Endothelial cell of umbilical vein (primary cell): ENCODE results near the gene FAM168A. TPM values are rescaled to one million over a fixed set of nuclear protein-coding genes. Genes with fewer than 3 reads are reported as not detected.

Experiments used
- BruUV-seq: library from RNA; stranded (reverse); fragments of 400-500 nt; replicated peaks from 2 replicates; lab custom pipeline; 2021; lab: Mats Ljungman, UMichigan
- CTCF ChIA-PET: fragments of 300-600, 350-600 bp; sonication (Branson Sonifier 250); formaldehyde crosslinking; loops from one replicate; lab custom pipeline; 2021; ENCODE audit warnings: antibody characterized with exemption, inconsistent platforms; lab: Charles Lee
- POLR2A ChIA-PET: fragments of 300-600, 350-600 bp; sonication (Branson Sonifier 250); formaldehyde crosslinking; loops from one replicate; lab custom pipeline; 2021; ENCODE audit warnings: antibody characterized with exemption, inconsistent platforms; lab: Charles Lee
- DNase-seq: peaks from one replicate; pipeline ENCODE4 v3.0.0-alpha.2; 2011; ENCODE audit warnings: low read depth, low spot score
- FAIRE-seq: peaks from 2 replicates; lab custom pipeline; 2011; peaks lifted over from hg19 to GRCh38; lab: Jason Lieb, UNC
- H2AFZ ChIP-seq: 2 replicates; pipeline ENCODE4 v1.6.0; 2012; ENCODE audit warnings: low read depth, low read length, control low read depth, inconsistent platforms
- H3K27ac ChIP-seq: 2 replicates; pipeline ENCODE4 v1.5.1; 2011; ENCODE audit warnings: low read depth, mild to moderate bottlenecking, control low read depth, low read length, moderate library complexity; ENCODE audit not compliant: insufficient read depth
- H3K27me3 ChIP-seq, 2 experiments: 2 replicates each; pipeline versions ENCODE4 v1.6.0 to v1.6.1; 2011; ENCODE audit warnings: low read length in 2 of 2, mixed read lengths in 1 of 2; ENCODE audit not compliant: control insufficient read depth in 2 of 2, insufficient read depth in 2 of 2
- H3K36me3 ChIP-seq, 2 experiments: 2 replicates in 1 of 2; 3 replicates in 1 of 2; pipeline ENCODE4 v1.5.1; 2011; ENCODE audit warnings: low read length in 2 of 2, mild to moderate bottlenecking in 1 of 2, moderate library complexity in 1 of 2; ENCODE audit not compliant: control insufficient read depth in 2 of 2, insufficient read depth in 2 of 2; ENCODE audit errors: extremely low read depth in 1 of 2
- H3K4me1 ChIP-seq: 3 replicates; pipeline ENCODE4 v1.5.1; 2011; ENCODE audit warnings: mild to moderate bottlenecking, low read length; ENCODE audit not compliant: control insufficient read depth, insufficient read depth; ENCODE audit errors: extremely low read depth
- H3K4me2 ChIP-seq: 2 replicates; pipeline ENCODE4 v1.6.1; 2011; ENCODE audit warnings: low read length, control low read depth, mixed read lengths; ENCODE audit not compliant: insufficient read depth
- H3K4me3 ChIP-seq, 3 experiments: fragments of 200-600 bp in 1 of 3; sonication (generic), shearing (Covaris generic) in 1 of 3; replicated peaks in 1 of 3; 2 replicates each; pipeline ENCODE4 v1.5.1; 2011 to 2016; ENCODE audit warnings: control low read depth in 3 of 3, low read length in 3 of 3, mild to moderate bottlenecking in 2 of 3, inconsistent platforms in 1 of 3, low read depth in 1 of 3, moderate library complexity in 1 of 3; ENCODE audit not compliant: insufficient read depth in 1 of 3
- H3K79me2 ChIP-seq: 2 replicates; pipeline ENCODE4 v1.6.0; 2012; ENCODE audit warnings: low read length, inconsistent platforms; ENCODE audit not compliant: control insufficient read depth, insufficient read depth
- H3K9ac ChIP-seq: replicated peaks from 2 replicates; pipeline ENCODE3; 2011; ENCODE audit warnings: low read length, control low read depth; ENCODE audit not compliant: insufficient read depth; ENCODE audit errors: extremely low read depth
- H3K9me1 ChIP-seq: replicated peaks from 3 replicates; pipeline ENCODE4 v1.6.0; 2011; ENCODE audit warnings: mild to moderate bottlenecking, low read length; ENCODE audit not compliant: control insufficient read depth, insufficient read depth; ENCODE audit errors: extremely low read depth
- H3K9me3 ChIP-seq: replicated peaks from 2 replicates; pipeline ENCODE4 v1.5.1; 2012; ENCODE audit warnings: low read length, inconsistent platforms; ENCODE audit not compliant: control insufficient read depth, insufficient read depth
- H4K20me1 ChIP-seq: replicated peaks from 2 replicates; pipeline ENCODE3; 2011; ENCODE audit warnings: mild to moderate bottlenecking, low read length; ENCODE audit not compliant: control insufficient read depth, insufficient read depth; ENCODE audit errors: extremely low read depth
- EZH2 ChIP-seq: IDR thresholded peaks from 2 replicates; pipeline ENCODE4 v1.6.1; 2012; ENCODE audit warnings: borderline replicate concordance, low read depth, mild to moderate bottlenecking, moderate library complexity, low read length, inconsistent platforms; ENCODE audit not compliant: severe bottlenecking
- FOS ChIP-seq: IDR thresholded peaks from 2 replicates; pipeline ENCODE4 v1.6.1; 2011; ENCODE audit warnings: mild to moderate bottlenecking, low read length, moderate library complexity, borderline replicate concordance; ENCODE audit not compliant: insufficient read depth
- GATA2 ChIP-seq: IDR thresholded peaks from 2 replicates; pipeline ENCODE4 v1.7.0; 2011; ENCODE audit warnings: low read depth, mild to moderate bottlenecking, moderate library complexity, mixed read lengths, low read length; ENCODE audit not compliant: insufficient read length, insufficient read depth
- JUN ChIP-seq: IDR thresholded peaks from 2 replicates; pipeline ENCODE4 v1.6.1; 2011; ENCODE audit warnings: borderline replicate concordance, low read depth; ENCODE audit not compliant: insufficient read length, insufficient read depth
- MYC ChIP-seq: IDR thresholded peaks from one replicate; pipeline ENCODE4 v1.6.1; 2011; ENCODE audit warnings: mild to moderate bottlenecking, low read depth, low read length
- POLR2A ChIP-seq: IDR thresholded peaks from 2 replicates; pipeline ENCODE4 v1.6.1; 2012; ENCODE audit warnings: low read depth, mild to moderate bottlenecking, control low read depth, low read length
- POLR2AphosphoS5 ChIP-seq: IDR thresholded peaks from 2 replicates; pipeline ENCODE4 v1.6.1; 2012; ENCODE audit warnings: low read depth, mild to moderate bottlenecking, control low read depth, low read length, moderate library complexity; ENCODE audit not compliant: insufficient read depth
- dilution Hi-C: fragments of 300-500 bp; cut with MboI; formaldehyde crosslinking; loops from one replicate; pipeline ENCODE4 v1.15.0; 2019; ENCODE audit warnings: low sequenced_read_pairs; ENCODE audit not compliant: extremely low pct_ligation_motif_present
- intact Hi-C: fragments of 100-400 bp; cut with micrococcal nuclease; formaldehyde crosslinking; loops from one replicate; pipeline ENCODE4 v1.10.0; 2022
- polyA plus RNA-seq, 4 experiments: library from polyadenylated mRNA; depleted of rRNA in 3 of 4; stranded (reverse) in 3 of 4; unstranded in 1 of 4; fragments of >200 nt; gene quantifications; 2 replicates each; pipeline versions ENCODE4 v1.2.1 to v1.2.3, GENCODE V29; 2011 to 2012; ENCODE audit warnings: missing spikeins in 1 of 4
- total RNA-seq: library from RNA; stranded (reverse); gene quantifications from 2 replicates; pipeline ENCODE4 v1.2.3, GENCODE V29; 2021
- TF ChIP-seq, protein P1 (sequence below): IDR thresholded peaks from 2 replicates; pipeline ENCODE4 v1.6.1; 2011; ENCODE audit not compliant: insufficient read depth, insufficient read length
- TF ChIP-seq, protein P2 (sequence below), 2 donors: IDR thresholded peaks; 1 replicate in 1 of 2; 2 replicates in 1 of 2; pipeline ENCODE4 v1.5.1; 2011; ENCODE audit warnings: low read length in 2 of 2, mild to moderate bottlenecking in 2 of 2, moderate library complexity in 2 of 2, control low read depth in 1 of 2, inconsistent platforms in 1 of 2, low read depth in 1 of 2; ENCODE audit not compliant: insufficient read depth in 1 of 2; ENCODE audit errors: extremely low read depth in 1 of 2

FAM168A gene
- total and polyA plus RNA-seq, 2 donors (not counting 3 experiments of a cell fraction or from before 2014, with no cell fraction given): 17.0 to 20.5 TPM

DNA sequence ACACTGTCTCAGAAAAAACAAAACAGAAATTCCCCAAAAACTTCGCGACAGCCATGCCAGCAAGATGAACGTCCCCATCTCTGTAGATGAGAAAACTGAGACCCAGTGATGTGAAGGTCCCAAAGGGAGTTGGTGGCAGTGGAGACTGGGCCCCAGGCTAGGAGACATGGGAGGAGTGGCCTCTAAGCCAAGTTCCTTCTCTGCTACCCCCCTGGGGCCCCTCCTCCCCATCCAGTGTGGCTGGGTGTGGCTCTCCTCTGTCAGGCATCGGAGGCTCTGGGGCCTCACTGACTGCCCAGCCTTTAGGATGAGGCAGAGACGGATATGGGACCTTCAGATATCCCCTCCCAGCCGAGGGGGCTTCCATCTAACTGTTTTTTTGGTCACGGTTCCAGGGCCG is 211.9 kb downstream of the FAM168A start:
- Histone ChIP-seq H3K4me2 (no peak overlapping the region), H3K9ac (no peak overlapping the region), H2AFZ (no peak overlapping the region), H3K4me1 (peaks cover 25% of the 10 kb centered on the region), H3K27ac (no peak overlapping the region), H3K36me3 (no peaks in the 10 kb centered on the region), H3K27me3 (no peaks in the 10 kb centered on the region), H3K79me2 (peaks cover 70% of the 10 kb centered on the region), H3K4me3 (no peak overlapping the region), H3K9me1 (no peaks in the 10 kb centered on the region), H3K9me3 (no peaks in the 10 kb centered on the region), H4K20me1 (no peaks in the 10 kb centered on the region)
- DNase-seq (no peak), FAIRE-seq (no peak)
- CTCF ChIA-PET: interaction anchor here (1.0 to 3.0 kb wide), 4 partner anchors 26 to 91 kb away, joined by 3 to 17 read pairs (median 6); no protein-coding TSS in a partner anchor
- POLR2A ChIA-PET: no interaction called here
- intact Hi-C loops: no loop called here
- dilution Hi-C loops: no loop called here
- TF ChIP-seq GATA2: no peak
- TF ChIP-seq EZH2: no peak
- no peak for TF ChIP-seq FOS
- TF ChIP-seq, protein P1, sequence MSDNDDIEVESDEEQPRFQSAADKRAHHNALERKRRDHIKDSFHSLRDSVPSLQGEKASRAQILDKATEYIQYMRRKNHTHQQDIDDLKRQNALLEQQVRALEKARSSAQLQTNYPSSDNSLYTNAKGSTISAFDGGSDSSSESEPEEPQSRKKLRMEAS: no peak
- no peak for TF ChIP-seq POLR2A
- TF ChIP-seq, protein P2, sequence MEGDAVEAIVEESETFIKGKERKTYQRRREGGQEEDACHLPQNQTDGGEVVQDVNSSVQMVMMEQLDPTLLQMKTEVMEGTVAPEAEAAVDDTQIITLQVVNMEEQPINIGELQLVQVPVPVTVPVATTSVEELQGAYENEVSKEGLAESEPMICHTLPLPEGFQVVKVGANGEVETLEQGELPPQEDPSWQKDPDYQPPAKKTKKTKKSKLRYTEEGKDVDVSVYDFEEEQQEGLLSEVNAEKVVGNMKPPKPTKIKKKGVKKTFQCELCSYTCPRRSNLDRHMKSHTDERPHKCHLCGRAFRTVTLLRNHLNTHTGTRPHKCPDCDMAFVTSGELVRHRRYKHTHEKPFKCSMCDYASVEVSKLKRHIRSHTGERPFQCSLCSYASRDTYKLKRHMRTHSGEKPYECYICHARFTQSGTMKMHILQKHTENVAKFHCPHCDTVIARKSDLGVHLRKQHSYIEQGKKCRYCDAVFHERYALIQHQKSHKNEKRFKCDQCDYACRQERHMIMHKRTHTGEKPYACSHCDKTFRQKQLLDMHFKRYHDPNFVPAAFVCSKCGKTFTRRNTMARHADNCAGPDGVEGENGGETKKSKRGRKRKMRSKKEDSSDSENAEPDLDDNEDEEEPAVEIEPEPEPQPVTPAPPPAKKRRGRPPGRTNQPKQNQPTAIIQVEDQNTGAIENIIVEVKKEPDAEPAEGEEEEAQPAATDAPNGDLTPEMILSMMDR (IDR thresholded peaks at IDR 0.05; ENCODE audit: extremely low read depth in 1 of 2, insufficient read depth in 1 of 2, low read depth in 1 of 2, low read length in 2 of 2): no peak
- TF ChIP-seq JUN: no peak
- no peak for TF ChIP-seq POLR2AphosphoS5
- no peak for TF ChIP-seq MYC
- BruUV-seq: no TSS peak
